Left kidney (tissue), 8 donors: ENCODE measurements around the gene ASB4. TPM values are rescaled to one million over a fixed set of nuclear protein-coding genes. Genes with fewer than 3 reads are reported as not detected.
"Not testable (repeated sequence)": the region's sequence is repeated elsewhere in the genome, so short reads cannot be mapped to it uniquely, and the experiment has no call there.

Source experiments
- DNase-seq: peaks from one replicate; pipeline ENCODE4 v3.0.0-alpha.2; 2013
- long read RNA-seq, 8 donors: transcript quantifications; one replicate each; lab custom pipeline, GENCODE V29; 2026
- polyA plus RNA-seq: library from polyadenylated mRNA; unstranded; fragments of 120-200 nt; gene quantifications from one replicate; pipeline ENCODE4 v1.2.1, GENCODE V29; 2013; ENCODE audit not compliant: insufficient read length

The ASB4 gene
- 0.10 TPM for polyA plus RNA-seq
- long read RNA-seq, donor 1 = 0 reads
- long read RNA-seq, donor 2 = 0 reads
- long read RNA-seq, donor 3 = 0 reads
- long read RNA-seq, donor 4 = 0 reads
- long read RNA-seq, donor 5 = 0 reads
- long read RNA-seq, donor 6 = 0 reads
- long read RNA-seq, donor 7 = 0 reads
- long read RNA-seq, donor 8 = 0 reads

GRCh38 chr7:95485391-95486123 is at the start of gene ASB4:
TSS of gene ASB4 (plus strand) at chr7:95485943. CDS start at chr7:95485972, 29 bp downstream.
- no peak for DNase-seq

- no peak for DNase-seq
Measured at GRCh38 chr7:95436407-95436806, 49.3 kb upstream of the ASB4 start.

GRCh38 chr7:95440394-95441038 is 45.2 kb upstream of the ASB4 start:
- DNase-seq = no peak

GRCh38 chr7:95441042-95441823 is 44.5 kb upstream of the ASB4 start:
- peak; percentile 57 for DNase-seq

GRCh38 chr7:95444796-95445195 is 40.9 kb upstream of the ASB4 start:
- DNase-seq = no peak

- DNase-seq = no peak
Measured at GRCh38 chr7:95446618-95447017, 39.1 kb upstream of the ASB4 start.

- no peak for DNase-seq
Measured at GRCh38 chr7:95454438-95455045, 31.2 kb upstream of the ASB4 start.

GRCh38 chr7:95457947-95458346 is 27.8 kb upstream of the ASB4 start:
- no peak for DNase-seq

GRCh38 chr7:95460653-95461052 is 25.1 kb upstream of the ASB4 start:
- DNase-seq = not testable (repeated sequence)

GRCh38 chr7:95467912-95468607 is 17.7 kb upstream of the ASB4 start:
- DNase-seq = no peak

- no peak for DNase-seq
Measured at GRCh38 chr7:95469187-95469586, 16.6 kb upstream of the ASB4 start.

- DNase-seq = no peak
Measured at GRCh38 chr7:95469848-95470247, 15.9 kb upstream of the ASB4 start.

- DNase-seq = no peak
Measured at GRCh38 chr7:95470452-95470851, 15.3 kb upstream of the ASB4 start.

- no peak for DNase-seq
Measured at GRCh38 chr7:95471071-95471470, 14.7 kb upstream of the ASB4 start.

- no peak for DNase-seq
Measured at GRCh38 chr7:95472581-95473161, 13.1 kb upstream of the ASB4 start.

GRCh38 chr7:95473276-95473985 is 12.3 kb upstream of the ASB4 start:
- DNase-seq = no peak

- DNase-seq = no peak
Measured at GRCh38 chr7:95476072-95476847, 9.5 kb upstream of the ASB4 start.

- DNase-seq = peak; percentile 78
Measured at GRCh38 chr7:95476904-95477594, 8.7 kb upstream of the ASB4 start.
